ENCODE results near the gene CLDN25. TPM values are rescaled to one million over a fixed set of nuclear protein-coding genes. Genes with fewer than 3 reads are reported as not detected.
"Not testable (repeated sequence)": the region's sequence is repeated elsewhere in the genome, so short reads cannot be mapped to it uniquely, and the experiment has no call there.

Gene CLDN25
- total RNA-seq, 2 experiments from 2014 or later = not detected

- peak overlapping the region; percentile 99 for H3K4me3 Mint-ChIP-seq
- CTCF ChIA-PET = interaction anchor here (1.0 to 1.2 kb wide), 4 partner anchors 13 to 381 kb away, joined by 3 to 9 read pairs (median 6); no protein-coding TSS in a partner anchor
These were observed 5.5 kb upstream of the CLDN25 start for GRCh38 chr11:113774174-113774503.

GRCh38 chr11:113778111-113778910, 1.3 kb upstream of the CLDN25 start:
- CTCF ChIA-PET = no interaction called here
- DNase-seq (no peak), ATAC-seq (no peak)
- Mint-ChIP-seq H3K9me3 (ENCODE audit: insufficient read depth) (no peaks in the 10 kb centered on the region), H3K4me1 (ENCODE audit: low read depth) (peaks cover 20% of the 10 kb centered on the region), H3K27me3 (ENCODE audit: low read depth) (peaks cover 32% of the 10 kb centered on the region), H3K4me3 (no peak overlapping the region), H3K27ac (no peak overlapping the region), H3K36me3 (ENCODE audit: low read depth) (peaks cover 3% of the 10 kb centered on the region)
- POLR2A ChIA-PET = no interaction called here

More at GRCh38 chr11:113774174-113774503, 5.5 kb upstream of the CLDN25 start:
- Mint-ChIP-seq H3K27ac (peak overlapping the region; percentile 97), H3K9me3 (ENCODE audit: insufficient read depth) (no peaks in the 10 kb centered on the region), H3K4me1 (ENCODE audit: low read depth) (peaks cover 35% of the 10 kb centered on the region), H3K36me3 (ENCODE audit: low read depth) (peaks cover 18% of the 10 kb centered on the region), H3K27me3 (ENCODE audit: low read depth) (peaks cover 13% of the 10 kb centered on the region)
- DNase-seq = no peak
- no peak for ATAC-seq
- POLR2A ChIA-PET = no interaction called here

GRCh38 chr11:113781682-113782081, 2.1 kb downstream of the CLDN25 start:
- Mint-ChIP-seq H3K4me3 (no peak overlapping the region), H3K27me3 (ENCODE audit: low read depth) (peaks cover 35% of the 10 kb centered on the region), H3K9me3 (ENCODE audit: insufficient read depth) (no peaks in the 10 kb centered on the region), H3K27ac (no peak overlapping the region), H3K36me3 (ENCODE audit: low read depth) (no peaks in the 10 kb centered on the region), H3K4me1 (ENCODE audit: low read depth) (peaks cover 2% of the 10 kb centered on the region)
- ChIA-PET POLR2A (no interaction called here), CTCF (interaction anchor here (1.0 to 2.1 kb wide), 3 partner anchors 8 to 480 kb away, joined by 3 to 8 read pairs (median 8); partner anchors contain the start of gene ZW10)
- ATAC-seq (no peak), DNase-seq (no peak)

GRCh38 chr11:113782134-113782533, 2.5 kb downstream of the CLDN25 start:
- ChIA-PET POLR2A (no interaction called here), CTCF (interaction anchor here (1.0 to 2.1 kb wide), 3 partner anchors 9 to 479 kb away, joined by 3 to 8 read pairs (median 8); partner anchors contain the start of gene ZW10)
- no peaks in the 10 kb centered on the region for H3K9me3 Mint-ChIP-seq (ENCODE audit: insufficient read depth)
- peaks cover 2% of the 10 kb centered on the region for H3K4me1 Mint-ChIP-seq (ENCODE audit: low read depth)
- no peak overlapping the region for H3K4me3 Mint-ChIP-seq
- DNase-seq = no peak
- H3K27me3 Mint-ChIP-seq (ENCODE audit: low read depth) = peaks cover 38% of the 10 kb centered on the region
- no peaks in the 10 kb centered on the region for H3K36me3 Mint-ChIP-seq (ENCODE audit: low read depth)
- no peak for ATAC-seq
- no peak overlapping the region for H3K27ac Mint-ChIP-seq

- CTCF ChIA-PET; H3K36me3 Mint-ChIP-seq (ENCODE audit: low read depth); H3K27ac Mint-ChIP-seq; POLR2A ChIA-PET; H3K4me1 Mint-ChIP-seq (ENCODE audit: low read depth); ATAC-seq; H3K4me3 Mint-ChIP-seq; DNase-seq; H3K9me3 Mint-ChIP-seq (ENCODE audit: insufficient read depth): not testable (repeated sequence)
- peaks cover 20% of the 10 kb centered on the region for H3K27me3 Mint-ChIP-seq (ENCODE audit: low read depth)
These were observed 9.4 kb downstream of the CLDN25 start for GRCh38 chr11:113789016-113789415.

- H3K9me3 Mint-ChIP-seq (ENCODE audit: insufficient read depth) = no peaks in the 10 kb centered on the region
- CTCF ChIA-PET = no interaction called here
- H3K27ac Mint-ChIP-seq = no peak overlapping the region
- H3K4me1 Mint-ChIP-seq (ENCODE audit: low read depth) = no peaks in the 10 kb centered on the region
- no peak overlapping the region for H3K4me3 Mint-ChIP-seq
- POLR2A ChIA-PET = no interaction called here
- H3K27me3 Mint-ChIP-seq (ENCODE audit: low read depth) = peaks cover 14% of the 10 kb centered on the region
- ATAC-seq (no peak), DNase-seq (no peak)
- H3K36me3 Mint-ChIP-seq (ENCODE audit: low read depth) = no peaks in the 10 kb centered on the region
These were observed 10.2 kb downstream of the CLDN25 start for GRCh38 chr11:113789675-113790320.

GRCh38 chr11:113796663-113797259, 17.2 kb downstream of the CLDN25 start:
- Mint-ChIP-seq H3K9me3 (ENCODE audit: insufficient read depth) (no peaks in the 10 kb centered on the region), H3K4me1 (ENCODE audit: low read depth) (no peaks in the 10 kb centered on the region), H3K36me3 (ENCODE audit: low read depth) (peaks cover 23% of the 10 kb centered on the region), H3K27ac (no peak overlapping the region), H3K27me3 (ENCODE audit: low read depth) (no peaks in the 10 kb centered on the region), H3K4me3 (no peak overlapping the region)
- ATAC-seq = peak; percentile 77
- POLR2A ChIA-PET = no interaction called here
- peak; percentile 30 for DNase-seq
- CTCF ChIA-PET = interaction anchor here (0.6 to 2.9 kb wide), 23 partner anchors 8 to 492 kb away, joined by 3 to 12 read pairs (median 4); partner anchors contain the start of genes CLDN25 and ZW10

GRCh38 chr11:113802621-113803020, 23.0 kb downstream of the CLDN25 start:
- DNase-seq = no peak
- Mint-ChIP-seq H3K27ac (no peak overlapping the region), H3K27me3 (ENCODE audit: low read depth) (no peaks in the 10 kb centered on the region), H3K36me3 (ENCODE audit: low read depth) (peaks cover 51% of the 10 kb centered on the region), H3K4me3 (no peak overlapping the region), H3K9me3 (ENCODE audit: insufficient read depth) (no peaks in the 10 kb centered on the region), H3K4me1 (ENCODE audit: low read depth) (no peaks in the 10 kb centered on the region)
- ATAC-seq = no peak
- CTCF ChIA-PET = interaction anchor here (0.9 kb wide), 1 partner anchor 459 kb away, joined by 3 read pairs; no protein-coding TSS in a partner anchor
- POLR2A ChIA-PET = no interaction called here

- peaks cover 56% of the 10 kb centered on the region for H3K36me3 Mint-ChIP-seq (ENCODE audit: low read depth)
- DNase-seq = no peak
These were observed 26.0 kb downstream of the CLDN25 start for GRCh38 chr11:113805640-113806039.

GRCh38 chr11:113806406-113806805, 26.8 kb downstream of the CLDN25 start:
- CTCF ChIA-PET = interaction anchor here (0.6 to 2.8 kb wide), 7 partner anchors 10 to 456 kb away, joined by 3 to 11 read pairs (median 4); no protein-coding TSS in a partner anchor
- no peak overlapping the region for H3K27ac Mint-ChIP-seq
- H3K36me3 Mint-ChIP-seq (ENCODE audit: low read depth) = peaks cover 57% of the 10 kb centered on the region
- H3K27me3 Mint-ChIP-seq (ENCODE audit: low read depth) = no peaks in the 10 kb centered on the region
- no peaks in the 10 kb centered on the region for H3K4me1 Mint-ChIP-seq (ENCODE audit: low read depth)
- no peaks in the 10 kb centered on the region for H3K9me3 Mint-ChIP-seq (ENCODE audit: insufficient read depth)
- DNase-seq (peak; percentile 35), ATAC-seq (peak; percentile 69)
- no peak overlapping the region for H3K4me3 Mint-ChIP-seq
- POLR2A ChIA-PET = no interaction called here

More at GRCh38 chr11:113805640-113806039, 26.0 kb downstream of the CLDN25 start:
- Mint-ChIP-seq H3K9me3 (ENCODE audit: insufficient read depth) (no peaks in the 10 kb centered on the region), H3K27me3 (ENCODE audit: low read depth) (no peaks in the 10 kb centered on the region), H3K4me1 (ENCODE audit: low read depth) (no peaks in the 10 kb centered on the region), H3K27ac (no peak overlapping the region), H3K4me3 (no peak overlapping the region)
- ATAC-seq = no peak
- ChIA-PET CTCF (interaction anchor here (0.6 to 2.8 kb wide), 5 partner anchors 9 to 457 kb away, joined by 3 to 11 read pairs (median 6); no protein-coding TSS in a partner anchor), POLR2A (interaction anchor here (0.7 kb wide), 1 partner anchor 18 kb away, joined by 3 read pairs; no protein-coding TSS in a partner anchor)

- Mint-ChIP-seq H3K4me1 (ENCODE audit: low read depth) (no peaks in the 10 kb centered on the region), H3K4me3 (no peak overlapping the region), H3K27ac (no peak overlapping the region), H3K27me3 (ENCODE audit: low read depth) (no peaks in the 10 kb centered on the region), H3K36me3 (ENCODE audit: low read depth) (peaks cover 50% of the 10 kb centered on the region), H3K9me3 (ENCODE audit: insufficient read depth) (no peaks in the 10 kb centered on the region)
- no peak for ATAC-seq
- ChIA-PET POLR2A (no interaction called here), CTCF (no interaction called here)
- DNase-seq = no peak
These were observed 29.3 kb downstream of the CLDN25 start for GRCh38 chr11:113808931-113809330.
